Endometrium (tissue), 2 donors: ENCODE data around the gene LRMDA.

Experiments used
- FAIRE-seq: peaks from 2 replicates; lab custom pipeline; 2012; peaks lifted over from hg19 to GRCh38; lab: Jason Lieb, UNC
- donor health status: control.
- donor health status: control.

Gene LRMDA

DNA sequence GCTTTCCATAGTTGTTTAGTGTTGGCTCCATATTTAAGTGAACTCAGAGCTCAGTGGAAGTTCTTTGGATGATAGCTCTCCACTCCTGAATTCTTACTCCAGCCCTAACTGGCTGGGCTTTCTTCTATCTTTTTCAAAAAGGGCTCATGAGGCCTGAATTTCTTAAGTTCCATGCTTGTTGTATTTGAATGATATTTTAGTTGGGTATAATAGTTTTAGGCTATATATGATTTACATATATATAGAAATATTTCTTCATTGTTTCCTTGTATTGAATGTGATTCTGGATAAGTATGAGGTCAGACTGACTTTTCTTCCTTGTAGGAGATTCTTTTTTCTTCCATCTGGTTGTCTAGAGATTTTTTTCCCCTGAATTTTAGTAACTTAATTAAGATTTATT, 843.5 kb downstream of the LRMDA start:
- no peak for FAIRE-seq

GRCh38 chr10:76278811-76279460, 847.5 kb downstream of the LRMDA start:
- no peak for FAIRE-seq

GRCh38 chr10:76281659-76282058, 850.2 kb downstream of the LRMDA start:
- FAIRE-seq: no peak

DNA sequence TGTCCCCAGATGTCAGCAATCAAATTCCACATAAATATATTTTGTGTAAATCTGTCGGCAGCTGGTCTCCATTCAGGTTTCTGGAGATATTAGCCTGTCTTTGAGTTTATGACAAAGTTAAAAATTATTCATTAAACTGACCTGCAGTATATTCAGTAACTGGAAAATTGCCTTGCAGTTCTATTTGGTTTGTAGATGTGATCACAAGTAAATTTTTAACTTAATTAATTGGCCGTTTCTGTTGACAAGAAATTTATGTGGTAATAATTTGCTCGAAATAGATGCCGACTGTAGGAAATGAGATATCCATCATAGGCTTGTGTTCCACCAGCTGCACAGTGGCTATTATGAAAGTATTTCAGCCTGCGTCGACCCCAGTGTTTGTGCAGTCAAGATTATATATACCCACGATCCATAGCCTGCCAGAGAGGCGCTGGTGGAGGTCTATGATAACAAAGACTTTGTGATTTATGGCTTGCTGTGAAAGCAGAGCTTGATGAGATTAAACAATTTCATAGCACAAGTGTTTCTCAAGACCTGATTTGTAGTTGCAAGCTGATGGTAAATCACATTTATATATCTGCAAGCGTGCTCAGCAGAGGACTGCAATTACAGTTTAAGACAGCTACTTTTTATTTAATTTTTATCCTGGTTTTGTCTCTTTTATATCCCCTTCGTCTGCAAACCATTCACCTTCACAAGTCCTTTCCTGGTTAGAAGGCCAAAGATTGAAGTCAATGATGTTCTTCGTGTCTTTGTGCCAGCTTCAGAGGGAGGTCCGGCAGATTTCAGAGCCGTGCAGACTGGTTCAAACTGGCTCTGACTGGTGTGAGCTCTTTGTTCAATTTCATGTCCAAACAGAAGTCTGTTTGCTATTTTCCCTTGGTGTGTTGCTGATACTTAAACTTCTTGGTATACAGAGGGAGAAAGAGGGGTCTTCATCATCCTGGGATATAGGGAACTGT, 850.9 kb downstream of the LRMDA start:
- FAIRE-seq: peak; percentile 83

DNA sequence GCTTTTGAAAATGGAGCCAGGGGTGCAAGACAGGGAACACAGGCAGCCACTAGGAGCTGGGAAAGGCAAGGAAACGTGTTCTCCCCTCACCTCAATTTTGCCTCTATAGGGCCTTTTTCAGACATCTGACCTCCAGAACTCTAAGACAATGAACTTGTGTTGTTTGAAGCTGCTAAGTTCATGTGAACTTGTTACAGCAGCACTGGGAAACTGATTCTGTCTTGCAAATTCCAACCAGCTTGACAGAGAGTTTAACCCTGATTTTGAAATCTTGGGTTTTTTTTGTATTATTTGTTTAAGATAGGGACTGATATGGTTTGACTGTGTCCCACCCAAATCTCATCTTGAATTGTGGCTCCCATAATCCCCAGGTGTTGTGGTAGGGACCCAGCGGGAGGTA, 852.9 kb downstream of the LRMDA start:
- no peak for FAIRE-seq

DNA sequence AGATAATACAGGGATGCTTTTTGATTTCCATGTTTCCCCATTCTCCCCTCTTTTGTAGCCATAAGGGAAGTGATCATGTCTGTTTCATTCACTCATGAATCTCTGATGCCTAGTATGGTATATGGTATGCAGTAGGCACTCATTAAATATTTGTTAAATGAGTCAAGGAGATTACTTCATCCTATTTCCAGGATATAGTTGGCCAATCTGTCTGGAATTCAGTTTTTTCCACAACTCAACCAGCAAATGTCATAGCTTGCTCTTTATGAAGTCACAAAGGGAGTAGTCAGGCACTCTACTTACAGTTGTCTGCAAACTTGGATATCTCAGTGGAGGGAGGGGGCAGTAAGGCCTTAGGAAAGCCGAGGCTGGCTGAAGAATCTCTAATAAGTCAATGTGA, 853.6 kb downstream of the LRMDA start:
- FAIRE-seq: no peak

- no peak for FAIRE-seq
Measured at GRCh38 chr10:76285515-76285914, 854.1 kb downstream of the LRMDA start.

- FAIRE-seq: no peak
Measured at GRCh38 chr10:76286536-76286935, 855.1 kb downstream of the LRMDA start.

DNA sequence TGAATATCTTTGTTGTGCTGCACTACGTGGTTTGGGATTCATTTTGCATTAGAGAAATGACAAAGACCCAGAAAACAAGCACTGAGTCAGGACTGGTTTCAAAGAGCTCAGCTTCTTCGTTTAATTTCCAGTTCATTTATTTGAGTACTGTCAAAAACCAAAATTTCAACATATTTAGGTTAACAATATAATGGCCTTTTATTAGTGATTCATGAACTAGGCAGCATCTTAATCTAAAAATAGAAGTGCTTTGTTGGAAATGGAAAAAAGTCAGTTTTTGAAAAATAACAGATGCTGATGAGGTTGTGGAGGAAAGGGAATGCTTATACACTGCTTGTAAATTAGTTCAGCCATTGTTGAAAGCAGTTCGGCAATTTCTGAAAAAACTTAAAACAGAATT, 856.4 kb downstream of the LRMDA start:
- peak; percentile 74 for FAIRE-seq

GRCh38 chr10:76291175-76291574, 859.8 kb downstream of the LRMDA start:
- FAIRE-seq: no peak

DNA sequence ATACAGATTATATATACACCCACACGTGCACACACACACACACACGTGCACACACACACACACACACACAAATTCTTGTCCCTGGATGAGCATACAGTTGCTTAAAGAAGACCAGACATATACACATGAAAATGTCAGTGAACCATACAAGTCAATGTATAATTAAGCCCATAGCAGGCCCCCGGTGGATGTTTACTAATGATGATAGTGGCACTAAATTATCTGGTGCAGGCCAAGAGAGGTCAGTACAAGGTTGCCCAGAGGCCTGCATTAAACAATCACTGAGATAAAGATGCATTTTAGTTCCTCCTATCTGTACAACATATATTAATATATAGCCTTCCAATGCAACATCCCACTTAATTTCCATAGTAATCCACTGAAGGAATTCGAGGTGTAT, 860.5 kb downstream of the LRMDA start:
- FAIRE-seq: no peak

DNA sequence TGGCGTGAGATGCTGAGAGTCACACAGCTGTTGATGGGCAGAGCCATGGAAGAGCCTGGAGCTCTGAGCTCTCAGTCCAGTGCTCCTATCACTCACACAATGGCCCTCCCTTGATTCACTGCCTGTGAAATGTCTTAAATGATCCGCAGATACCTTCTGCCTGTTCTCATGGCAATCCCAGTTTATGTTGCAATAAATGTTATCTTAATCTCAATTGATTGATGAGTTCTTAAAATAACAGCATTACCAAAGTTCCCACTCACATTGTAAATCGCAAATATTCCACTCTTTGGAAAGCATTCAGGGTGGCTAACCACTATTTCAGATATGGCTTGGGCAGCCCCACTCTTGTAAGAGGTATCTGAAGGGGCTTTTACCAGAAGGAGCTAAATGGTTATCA, 865.5 kb downstream of the LRMDA start:
- FAIRE-seq: no peak

GRCh38 chr10:76297358-76297757, 865.9 kb downstream of the LRMDA start:
- FAIRE-seq: no peak

GRCh38 chr10:76297780-76298281, 866.4 kb downstream of the LRMDA start:
- no peak for FAIRE-seq

DNA sequence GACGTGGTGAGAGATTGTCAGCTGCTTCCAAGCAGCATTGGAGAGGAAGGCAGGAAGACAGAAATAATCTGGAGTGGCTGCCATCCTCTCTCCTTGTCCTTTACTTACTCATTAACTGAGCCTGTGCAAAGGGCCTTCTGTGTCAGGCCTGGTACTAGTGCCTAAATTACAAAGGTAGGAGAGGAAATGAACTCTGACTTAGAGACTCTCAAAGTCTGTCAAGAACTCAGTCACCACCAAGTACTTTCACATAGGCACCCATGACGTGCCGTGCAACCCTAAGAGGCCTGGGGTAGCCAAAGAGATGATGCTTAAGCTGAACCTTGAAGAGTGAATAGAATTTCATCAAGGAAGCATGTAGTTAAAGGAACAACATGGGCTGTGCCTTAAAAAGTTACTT, 866.9 kb downstream of the LRMDA start:
- no peak for FAIRE-seq

DNA sequence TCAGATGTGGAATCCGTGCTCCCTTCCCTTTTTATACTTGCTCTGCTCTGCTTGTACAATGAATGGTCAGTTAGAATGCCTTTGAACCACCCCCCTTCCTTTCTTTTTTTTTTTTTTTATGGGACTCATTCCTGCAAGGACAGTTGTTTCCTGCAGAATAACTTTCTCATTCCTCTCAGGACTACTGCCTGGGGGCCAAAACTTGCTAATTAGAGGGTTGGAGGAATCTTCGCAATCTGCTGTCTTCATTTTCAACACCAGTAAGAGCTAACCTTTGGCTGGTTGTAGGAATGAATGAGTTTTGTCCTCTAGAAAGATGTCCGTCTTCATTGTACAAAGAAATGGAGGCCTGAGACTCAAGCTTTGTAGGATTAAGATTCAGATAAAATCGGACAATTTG, 868.1 kb downstream of the LRMDA start:
- FAIRE-seq: no peak

DNA sequence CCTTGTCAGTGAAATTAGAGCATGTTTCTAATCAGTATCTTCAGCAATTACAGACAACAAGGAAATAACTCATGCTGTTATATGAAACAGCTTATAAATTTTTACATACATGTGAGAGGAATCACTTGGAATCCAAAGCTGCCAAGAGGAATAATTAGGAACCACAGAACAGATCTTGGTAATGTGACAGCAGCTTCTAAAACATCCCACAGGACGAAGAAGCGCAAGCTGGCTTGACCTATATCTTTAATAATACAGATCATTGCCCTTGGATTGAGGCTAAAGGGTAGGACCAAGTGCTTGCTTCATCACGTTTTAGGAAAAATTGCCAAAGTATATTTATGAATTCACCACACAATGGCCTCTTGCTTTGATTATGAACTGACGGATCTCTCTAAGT, 869.8 kb downstream of the LRMDA start:
- no peak for FAIRE-seq

DNA sequence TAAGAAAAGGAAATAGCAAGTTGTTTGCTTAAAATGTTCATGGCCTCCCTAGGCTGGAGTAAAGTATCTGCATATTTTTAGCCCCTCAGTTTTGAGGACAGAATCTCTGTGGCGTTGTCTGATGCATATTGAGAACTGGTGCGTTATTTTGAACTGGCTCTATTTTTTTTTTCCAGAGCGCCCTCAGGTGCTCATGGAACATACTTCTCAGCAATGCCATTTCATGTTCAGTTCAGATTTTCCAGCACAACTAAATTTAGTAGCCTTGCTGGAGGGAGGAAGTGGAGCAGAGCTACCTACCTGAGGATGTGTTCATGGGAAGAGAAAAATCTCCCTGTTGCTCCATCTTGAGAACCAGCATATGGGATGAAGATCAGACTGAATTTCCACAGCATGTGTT, 870.5 kb downstream of the LRMDA start:
- no peak for FAIRE-seq

DNA sequence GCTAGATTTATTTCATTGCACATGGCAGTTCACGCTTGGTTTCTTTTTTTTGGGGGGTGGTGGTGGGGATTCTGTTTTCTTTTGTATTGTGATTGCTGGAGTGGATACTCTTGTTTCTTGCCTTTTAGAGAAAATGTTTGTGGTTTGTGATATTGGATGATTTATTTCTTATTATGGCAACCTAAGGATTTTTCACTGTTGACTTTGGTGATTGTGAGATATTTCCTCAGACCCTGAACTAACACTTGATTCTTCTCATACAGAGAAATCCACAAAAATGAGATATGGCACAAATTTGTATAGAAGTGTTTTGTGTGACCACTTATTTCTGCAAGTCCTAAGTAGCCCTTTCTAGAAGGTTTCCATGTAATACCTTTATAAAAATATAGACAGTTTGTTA, 871.1 kb downstream of the LRMDA start:
- FAIRE-seq: no peak

GRCh38 chr10:76302961-76303630, 871.7 kb downstream of the LRMDA start:
- peak; percentile 96 for FAIRE-seq

DNA sequence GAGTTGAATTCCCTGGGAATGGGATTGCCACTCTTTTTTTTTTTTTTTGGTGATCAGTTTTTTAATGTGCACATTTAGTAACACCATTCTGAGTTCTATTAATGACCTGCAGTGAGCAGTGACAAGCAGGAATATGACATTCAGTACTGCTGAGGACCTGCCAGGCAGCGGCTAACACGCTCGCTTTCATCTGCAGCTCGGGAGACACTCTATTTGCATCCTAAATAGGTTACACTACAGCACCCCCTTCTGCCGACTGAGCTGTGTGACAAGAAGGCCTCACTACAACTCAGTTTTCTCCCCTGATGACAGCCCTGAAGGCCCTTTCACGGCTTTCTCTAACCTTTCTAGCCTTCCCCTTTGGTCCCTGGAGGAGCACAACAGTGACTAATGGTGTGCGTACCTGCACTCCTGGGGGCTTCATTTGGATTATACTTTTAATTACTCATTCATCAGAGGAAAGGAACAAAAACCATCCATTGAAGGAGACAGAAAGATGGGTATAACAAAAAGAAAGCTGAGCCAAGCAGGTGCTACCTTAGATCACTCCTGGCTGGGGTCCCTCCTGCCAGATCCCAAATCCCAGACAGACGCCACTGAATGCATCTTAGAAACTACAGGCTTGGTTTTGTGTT, 872.4 kb downstream of the LRMDA start:
- peak; percentile 68 for FAIRE-seq

DNA sequence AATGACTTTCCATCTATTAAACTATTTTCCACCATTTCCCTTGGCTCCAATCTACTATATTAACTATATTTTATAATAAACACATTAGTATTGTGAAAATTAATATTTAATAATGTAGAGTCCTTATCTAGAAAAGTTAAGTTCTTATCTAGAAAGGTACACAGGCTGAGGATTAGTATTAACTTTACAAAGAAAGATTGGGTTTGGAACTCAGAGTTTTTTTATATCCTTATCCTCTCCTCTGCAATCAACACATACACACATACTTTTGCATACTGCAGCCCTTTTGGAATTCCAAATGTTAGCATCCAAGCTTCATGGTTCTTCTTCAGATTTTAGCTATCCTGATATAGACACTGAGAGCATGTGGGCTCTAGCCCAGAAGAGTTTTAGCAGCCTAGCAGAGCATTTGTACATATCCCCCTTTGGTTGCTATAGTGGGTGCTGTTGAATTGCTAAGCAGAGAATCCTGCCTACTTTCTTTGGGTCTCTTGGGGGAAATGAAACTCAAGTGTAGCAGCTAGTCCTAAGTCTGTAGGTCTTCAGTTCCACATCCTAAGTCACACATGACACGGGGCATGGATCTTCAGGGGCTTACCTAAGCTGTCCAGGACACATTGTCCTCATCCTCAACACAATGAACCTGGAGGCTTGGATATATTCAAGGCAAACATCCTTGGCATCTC, 874.6 kb downstream of the LRMDA start:
- no peak for FAIRE-seq
